B cell (primary cell): ENCODE data around the gene OR6N2. TPM values are rescaled to one million over a fixed set of nuclear protein-coding genes. Genes with fewer than 3 reads are reported as not detected.

ENCODE experiments used
- ATAC-seq: fragments of 200-7000 bp; cut with Tn5 transposase; one replicate; pipeline ENCODE4 v1.10.0; 2021; ENCODE audit warnings: low read depth, mild to moderate bottlenecking, moderate number of reproducible peaks, moderate library complexity
- CTCF ChIA-PET: fragments of 350-600 bp; sonication (Branson Sonifier 250); formaldehyde crosslinking; loops from one replicate; lab custom pipeline; 2021; ENCODE audit warnings: antibody characterized with exemption, inconsistent platforms; lab: Charles Lee
- POLR2A ChIA-PET: fragments of 350-600 bp; sonication (Branson Sonifier 250); formaldehyde crosslinking; loops from one replicate; lab custom pipeline; 2021; ENCODE audit warnings: antibody characterized with exemption; lab: Charles Lee
- DNase-seq: peaks from one replicate; pipeline ENCODE4 v3.0.0; 2013
- H2AFZ ChIP-seq: 2 replicates; pipeline ENCODE4 v1.6.1; 2012; ENCODE audit warnings: mild to moderate bottlenecking, low read depth, low read length; ENCODE audit not compliant: insufficient read depth, poor library complexity, severe bottlenecking
- H3K27ac ChIP-seq, 2 donors: 1 replicate in 1 of 2; 2 replicates in 1 of 2; pipeline ENCODE4 v1.5.1; 2012 to 2013; ENCODE audit warnings: low read length in 2 of 2, mild to moderate bottlenecking in 2 of 2, moderate library complexity in 1 of 2
- H3K27me3 ChIP-seq, 4 experiments: fragments of 200-600 bp in 1 of 4; sonication (generic) in 1 of 4; replicated peaks in 1 of 4; 1 replicate in 2 of 4; 2 replicates in 2 of 4; pipeline versions ENCODE4 v1.6.1 to v1.7.0; 2013 to 2016; ENCODE audit warnings: low read length in 3 of 4, mild to moderate bottlenecking in 2 of 4, mixed read lengths in 1 of 4, moderate library complexity in 1 of 4; ENCODE audit not compliant: insufficient read depth in 4 of 4, control insufficient read depth in 3 of 4; ENCODE audit errors: control extremely low read depth in 1 of 4
- H3K36me3 ChIP-seq, 2 experiments: replicated peaks in 1 of 2; 1 replicate in 1 of 2; 2 replicates in 1 of 2; pipeline versions ENCODE4 v1.6.1 to v1.7.1; 2013; ENCODE audit warnings: low read length in 1 of 2; ENCODE audit not compliant: insufficient read depth in 2 of 2, control insufficient read depth in 1 of 2; ENCODE audit errors: control extremely low read depth in 1 of 2, extremely low read depth in 1 of 2
- H3K4me1 ChIP-seq, 2 donors: fragments of 200-600 bp in 1 of 2; sonication (generic) in 1 of 2; 1 replicate in 1 of 2; 2 replicates in 1 of 2; pipeline versions ENCODE4 v1.5.1 to v1.6.1; 2013 to 2017; ENCODE audit warnings: low read length in 2 of 2; ENCODE audit not compliant: control insufficient read depth in 2 of 2, insufficient read depth in 2 of 2
- H3K4me2 ChIP-seq: replicated peaks from 2 replicates; pipeline ENCODE3; 2012; ENCODE audit warnings: mild to moderate bottlenecking, low read depth, low read length; ENCODE audit not compliant: poor library complexity, severe bottlenecking
- H3K4me3 ChIP-seq, 5 experiments: fragments of 200-600 bp in 1 of 5; sonication (generic) in 1 of 5; 1 replicate in 3 of 5; 2 replicates in 2 of 5; pipeline versions ENCODE4 v1.5.1 to v1.7.0; 2011 to 2016; ENCODE audit warnings: low read length in 4 of 5, mild to moderate bottlenecking in 4 of 5, low read depth in 2 of 5, control low read depth in 1 of 5, moderate library complexity in 1 of 5; ENCODE audit not compliant: insufficient read depth in 1 of 5; ENCODE audit errors: control extremely low read depth in 1 of 5, extremely low read depth in 1 of 5
- H3K79me2 ChIP-seq: fragments of 200-600 bp; sonication (generic); one replicate; pipeline ENCODE4 v1.6.0; 2016; ENCODE audit warnings: low read length; ENCODE audit not compliant: control insufficient read depth, insufficient read depth
- H3K9ac ChIP-seq: fragments of 200-600 bp; sonication (generic); 2 replicates; pipeline ENCODE4 v1.6.1; 2017; ENCODE audit warnings: mild to moderate bottlenecking, low read length, moderate library complexity
- H3K9me3 ChIP-seq, 3 donors: one replicate each; pipeline versions ENCODE4 v1.6.1 to v1.7.1; 2013; ENCODE audit warnings: low read length in 2 of 3; ENCODE audit not compliant: control insufficient read depth in 2 of 3, insufficient read depth in 1 of 3; ENCODE audit errors: control extremely low read depth in 1 of 3
- H4K20me1 ChIP-seq: 2 replicates; pipeline ENCODE4 v1.6.0; 2012; ENCODE audit warnings: mild to moderate bottlenecking, low read length; ENCODE audit not compliant: insufficient read depth, control insufficient read depth, poor library complexity, severe bottlenecking
- H3K27ac Mint-ChIP-seq: one replicate; pipeline ENCODE4 v1.8.0; 2021; ENCODE audit warnings: mixed read lengths
- H3K27me3 Mint-ChIP-seq: one replicate; pipeline ENCODE4 v1.8.0; 2021; ENCODE audit warnings: mixed read lengths
- H3K4me1 Mint-ChIP-seq: one replicate; pipeline ENCODE4 v1.8.0; 2021; ENCODE audit warnings: mixed read lengths
- H3K4me3 Mint-ChIP-seq: one replicate; pipeline ENCODE4 v1.8.0; 2021; ENCODE audit warnings: mixed read lengths
- H3K9me3 Mint-ChIP-seq: one replicate; pipeline ENCODE4 v1.8.0; 2022; ENCODE audit warnings: mixed read lengths; ENCODE audit not compliant: insufficient read depth
- EZH2 ChIP-seq: IDR thresholded peaks from 2 replicates; pipeline ENCODE4 v1.6.1; 2012; ENCODE audit warnings: borderline replicate concordance, low read depth, mild to moderate bottlenecking, moderate library complexity, low read length; ENCODE audit not compliant: insufficient read depth, poor library complexity, severe bottlenecking
- WGBS: methylation state at CpG from one replicate; pipeline ENCODE4 v1.1.5; 2013; ENCODE audit warnings: missing lambda C conversion rate; ENCODE audit not compliant: insufficient coverage; 5-methylcytosine and 5-hydroxymethylcytosine counted together
- intact Hi-C: fragments of 100-400 bp; cut with micrococcal nuclease; formaldehyde crosslinking; loops from one replicate; pipeline ENCODE4 v1.10.0; 2022
- polyA plus RNA-seq: library from polyadenylated mRNA; depleted of rRNA; stranded (reverse); fragments of >200 nt; gene quantifications from 2 replicates; pipeline ENCODE4 v1.2.3, GENCODE V29; 2012
- total RNA-seq, 2 donors: library from RNA; stranded (reverse); fragments of 120-200 nt in 1 of 2; gene quantifications; 1 replicate in 1 of 2; 2 replicates in 1 of 2; pipeline versions ENCODE4 v1.2.3 to v1.2.4, GENCODE V29; 2013 to 2022
- TF ChIP-seq, protein P1 (sequence below): fragments of 200-600 bp; IDR thresholded peaks from one replicate; pipeline ENCODE4 v1.8.0; 2022; ENCODE audit warnings: antibody characterized with exemption, mild to moderate bottlenecking

The OR6N2 gene
- total and polyA plus RNA-seq, 2 donors (not counting 1 experiment from before 2014, with no cell fraction given), result not detected

DNA sequence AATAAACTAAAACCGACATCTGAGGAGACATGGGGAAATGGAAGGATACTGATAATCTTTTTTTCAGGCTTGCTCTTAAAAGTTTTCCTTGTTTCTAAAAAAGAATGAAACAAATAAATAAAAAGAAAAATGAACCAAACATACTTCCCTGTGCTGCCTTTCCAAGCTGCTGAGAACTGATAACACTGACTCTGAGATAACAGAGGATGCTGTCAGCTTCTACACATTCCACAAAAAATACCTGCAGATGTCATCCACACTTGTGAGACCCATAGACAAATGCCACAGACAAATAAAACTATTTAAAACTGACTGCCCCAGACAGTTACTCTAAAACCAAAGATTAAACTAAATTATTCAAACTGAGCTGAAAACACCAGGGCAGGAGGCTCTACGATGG, 48.5 kb downstream of the OR6N2 start:
- Histone ChIP-seq H4K20me1 (no peaks in the 10 kb centered on the region), H3K79me2 (no peaks in the 10 kb centered on the region), H3K27me3 (no peaks in the 10 kb centered on the region), H3K4me3 (no peak overlapping the region), H3K9me3 (no peaks in the 10 kb centered on the region), H3K36me3 (no peaks in the 10 kb centered on the region), H3K27ac (no peak overlapping the region), H3K9ac (no peak overlapping the region), H2AFZ (no peak overlapping the region), H3K4me2 (no peak overlapping the region), H3K4me1 (no peaks in the 10 kb centered on the region)
- no peak for DNase-seq
- intact Hi-C loops, result no loop called here
- CTCF ChIA-PET, result no interaction called here
- no peak overlapping the region for H3K27ac Mint-ChIP-seq
- POLR2A ChIA-PET, result no interaction called here
- 87% methylated on average over 1 of the region's 2 CpGs for WGBS
- H3K9me3 Mint-ChIP-seq, result no peaks in the 10 kb centered on the region
- peaks cover 11% of the 10 kb centered on the region for H3K27me3 Mint-ChIP-seq
- H3K4me3 Mint-ChIP-seq, result no peak overlapping the region
- ATAC-seq, result no peak
- no peaks in the 10 kb centered on the region for H3K4me1 Mint-ChIP-seq
- TF ChIP-seq, protein P1, sequence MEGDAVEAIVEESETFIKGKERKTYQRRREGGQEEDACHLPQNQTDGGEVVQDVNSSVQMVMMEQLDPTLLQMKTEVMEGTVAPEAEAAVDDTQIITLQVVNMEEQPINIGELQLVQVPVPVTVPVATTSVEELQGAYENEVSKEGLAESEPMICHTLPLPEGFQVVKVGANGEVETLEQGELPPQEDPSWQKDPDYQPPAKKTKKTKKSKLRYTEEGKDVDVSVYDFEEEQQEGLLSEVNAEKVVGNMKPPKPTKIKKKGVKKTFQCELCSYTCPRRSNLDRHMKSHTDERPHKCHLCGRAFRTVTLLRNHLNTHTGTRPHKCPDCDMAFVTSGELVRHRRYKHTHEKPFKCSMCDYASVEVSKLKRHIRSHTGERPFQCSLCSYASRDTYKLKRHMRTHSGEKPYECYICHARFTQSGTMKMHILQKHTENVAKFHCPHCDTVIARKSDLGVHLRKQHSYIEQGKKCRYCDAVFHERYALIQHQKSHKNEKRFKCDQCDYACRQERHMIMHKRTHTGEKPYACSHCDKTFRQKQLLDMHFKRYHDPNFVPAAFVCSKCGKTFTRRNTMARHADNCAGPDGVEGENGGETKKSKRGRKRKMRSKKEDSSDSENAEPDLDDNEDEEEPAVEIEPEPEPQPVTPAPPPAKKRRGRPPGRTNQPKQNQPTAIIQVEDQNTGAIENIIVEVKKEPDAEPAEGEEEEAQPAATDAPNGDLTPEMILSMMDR, result no peak
- no peak for TF ChIP-seq EZH2

DNA sequence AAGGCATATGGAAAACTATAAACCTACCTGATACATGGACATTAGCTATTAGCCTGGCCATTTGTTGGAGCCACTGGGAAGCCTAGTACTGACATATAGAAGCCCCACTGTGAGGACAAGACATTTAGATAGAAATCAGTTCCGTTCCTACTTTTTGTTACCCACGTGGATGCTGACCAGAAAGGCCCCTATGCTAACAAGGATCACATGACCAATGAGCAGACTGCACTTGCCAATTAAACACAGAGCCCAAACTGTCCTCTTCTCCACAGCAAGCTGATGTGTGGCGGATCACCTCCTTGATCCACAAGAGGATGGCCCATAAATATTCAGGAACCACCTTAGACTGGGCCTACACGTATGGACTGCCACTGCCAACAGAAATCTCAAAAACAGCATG, 49.3 kb downstream of the OR6N2 start:
- no peaks in the 10 kb centered on the region for H3K4me1 Mint-ChIP-seq
- DNase-seq (no peak), ATAC-seq (no peak)
- H3K27me3 Mint-ChIP-seq, result peaks cover 11% of the 10 kb centered on the region
- no peak overlapping the region for H3K4me3 ChIP-seq
- ChIA-PET POLR2A (no interaction called here), CTCF (no interaction called here)
- no peak overlapping the region for H3K9ac ChIP-seq
- H3K4me2 ChIP-seq, result no peak overlapping the region
- H3K27me3 ChIP-seq, result peaks cover 0 to 4% (median 0%) of the 10 kb centered on the region in 4 experiments
- TF ChIP-seq EZH2, result no peak
- TF ChIP-seq, protein P1, result no peak
- no peaks in the 10 kb centered on the region for H3K79me2 ChIP-seq
- no peaks in the 10 kb centered on the region for H3K4me1 ChIP-seq
- H4K20me1 ChIP-seq, result no peaks in the 10 kb centered on the region
- no peaks in the 10 kb centered on the region for H3K36me3 ChIP-seq
- no peaks in the 10 kb centered on the region for H3K9me3 Mint-ChIP-seq
- H3K9me3 ChIP-seq, result no peaks in the 10 kb centered on the region
- H3K4me3 Mint-ChIP-seq, result no peak overlapping the region
- no peak overlapping the region for H2AFZ ChIP-seq
- H3K27ac ChIP-seq, result no peak overlapping the region
- intact Hi-C loops, result no loop called here
- WGBS, result 95% methylated on average over 4 of the region's 4 CpGs
- no peak overlapping the region for H3K27ac Mint-ChIP-seq
